Testis (tissue), 2 donors: ENCODE measurements around the gene KDSR.

Experiments
- CTCF ChIP-seq, 3 experiments: fragments of 450-650 bp in 2 of 3; fragments of 200-600 bp in 1 of 3; sonication (generic) in 1 of 3; IDR thresholded peaks; one replicate each; pipeline ENCODE4 v1.5.1; 2016 to 2019; ENCODE audit warnings: antibody characterized with exemption in 3 of 3, mild to moderate bottlenecking in 2 of 3, moderate library complexity in 1 of 3
- POLR2A ChIP-seq: fragments of 450-650 bp; IDR thresholded peaks from one replicate; pipeline ENCODE4 v1.6.1; 2017; ENCODE audit warnings: antibody characterized with exemption, mild to moderate bottlenecking, moderate library complexity

DNA sequence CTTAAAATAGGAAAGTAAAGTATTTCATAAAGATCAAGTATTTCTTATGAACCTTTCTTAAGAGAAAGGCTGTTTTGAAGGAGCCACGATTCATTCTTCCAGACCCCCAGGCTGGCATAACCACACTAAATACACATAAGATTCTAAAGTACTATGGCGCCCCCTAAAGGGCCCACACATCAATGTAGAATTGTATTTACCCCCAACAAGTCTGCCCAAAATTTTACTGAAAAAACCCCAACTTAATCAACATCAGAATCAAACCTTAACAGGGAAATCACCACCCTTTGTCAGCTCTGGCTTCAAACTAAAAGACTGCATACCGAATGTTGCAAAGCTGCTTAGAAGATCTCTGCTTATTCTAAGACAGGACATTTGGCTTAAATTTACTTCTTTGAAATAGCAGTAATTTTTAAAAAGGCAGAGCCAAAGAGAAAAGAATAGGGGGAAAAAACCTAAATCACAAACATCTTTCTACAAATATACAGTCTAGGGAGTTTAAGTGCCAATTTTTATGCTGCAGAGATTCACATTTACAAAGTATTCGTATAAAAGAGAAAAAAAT is 27.0 kb downstream of the KDSR start:
- TF ChIP-seq CTCF (IDR thresholded peaks at IDR 0.05) (peak in 1 of 3 experiments; percentile 49), POLR2A (no peak)
